ENCODE results near the gene DEDD2.

Gene DEDD2

GRCh38 chr19:42241279-42241678, 23.8 kb upstream of the DEDD2 start:
- peak overlapping the region; percentile 57 for H3K4me2 ChIP-seq
- H2AFZ ChIP-seq (ENCODE audit: low read depth) = no peak overlapping the region; the same call in 1 of the 2 replicates
- H3K9ac ChIP-seq = peak overlapping the region; percentile 72; the same call in 1 of the 2 replicates
- H4K20me1 ChIP-seq (ENCODE audit: insufficient read depth) = no peaks in the 10 kb centered on the region
- H3K79me2 ChIP-seq (ENCODE audit: insufficient read depth, low read depth) = peaks cover 24% of the 10 kb centered on the region
- H3K27me3 ChIP-seq (ENCODE audit: insufficient read depth, low read depth) = no peaks in the 10 kb centered on the region
- no peak overlapping the region for H3K27ac ChIP-seq
- TF ChIP-seq CTCF (conservative IDR thresholded peaks at IDR 0.05; ENCODE audit: low read depth, low read length) = no peak
- H3K4me1 ChIP-seq (ENCODE audit: low read depth, poor library complexity, severe bottlenecking) = peaks cover 30% of the 10 kb centered on the region
- H3K36me3 ChIP-seq (ENCODE audit: insufficient read depth) = no peaks in the 10 kb centered on the region
- no peak overlapping the region for H3K4me3 ChIP-seq (IDR thresholded peaks at IDR 0.05; ENCODE audit: insufficient read depth, low read depth, low read length)

GRCh38 chr19:42239544-42240220, 22.2 kb upstream of the DEDD2 start:
- no peak overlapping the region for H3K9ac ChIP-seq
- no peaks in the 10 kb centered on the region for H3K36me3 ChIP-seq (ENCODE audit: insufficient read depth)
- no peak overlapping the region for H3K4me3 ChIP-seq (IDR thresholded peaks at IDR 0.05; ENCODE audit: insufficient read depth, low read depth, low read length)
- no peak overlapping the region for H2AFZ ChIP-seq (ENCODE audit: low read depth)
- no peak for TF ChIP-seq CTCF (conservative IDR thresholded peaks at IDR 0.05; ENCODE audit: low read depth, low read length)
- no peak overlapping the region for H3K27ac ChIP-seq
- no peak overlapping the region for H3K4me2 ChIP-seq
- no peaks in the 10 kb centered on the region for H3K27me3 ChIP-seq (ENCODE audit: insufficient read depth, low read depth)
- H3K79me2 ChIP-seq (ENCODE audit: insufficient read depth, low read depth) = peaks cover 24% of the 10 kb centered on the region
- peaks cover 17% of the 10 kb centered on the region for H3K4me1 ChIP-seq (ENCODE audit: low read depth, poor library complexity, severe bottlenecking)
- H4K20me1 ChIP-seq (ENCODE audit: insufficient read depth) = no peaks in the 10 kb centered on the region

- H3K27me3 ChIP-seq (ENCODE audit: insufficient read depth, low read depth) = no peaks in the 10 kb centered on the region
- no peak overlapping the region for H2AFZ ChIP-seq (ENCODE audit: low read depth)
- peaks cover 6% of the 10 kb centered on the region for H3K4me1 ChIP-seq (ENCODE audit: low read depth, poor library complexity, severe bottlenecking)
- H4K20me1 ChIP-seq (ENCODE audit: insufficient read depth) = no peaks in the 10 kb centered on the region
- H3K4me3 ChIP-seq (IDR thresholded peaks at IDR 0.05; ENCODE audit: insufficient read depth, low read depth, low read length) = no peak overlapping the region
- no peak overlapping the region for H3K4me2 ChIP-seq
- H3K9ac ChIP-seq = no peak overlapping the region
- peaks cover 6% of the 10 kb centered on the region; the same call in 1 of the 2 replicates for H3K79me2 ChIP-seq (ENCODE audit: insufficient read depth, low read depth)
- no peak overlapping the region for H3K27ac ChIP-seq
- TF ChIP-seq CTCF (conservative IDR thresholded peaks at IDR 0.05; ENCODE audit: low read depth, low read length) = no peak
- H3K36me3 ChIP-seq (ENCODE audit: insufficient read depth) = peaks cover 6% of the 10 kb centered on the region; the same call in 1 of the 2 replicates
Measured at GRCh38 chr19:42235181-42235580, 17.7 kb upstream of the DEDD2 start.

- Histone ChIP-seq H4K20me1 (ENCODE audit: insufficient read depth) (no peaks in the 10 kb centered on the region), H3K4me1 (ENCODE audit: low read depth, poor library complexity, severe bottlenecking) (no peaks in the 10 kb centered on the region), H3K4me3 (IDR thresholded peaks at IDR 0.05; ENCODE audit: insufficient read depth, low read depth, low read length) (no peak overlapping the region), H3K27me3 (ENCODE audit: insufficient read depth, low read depth) (no peaks in the 10 kb centered on the region), H3K4me2 (no peak overlapping the region), H3K36me3 (ENCODE audit: insufficient read depth) (peaks cover 6% of the 10 kb centered on the region; the same call in 1 of the 2 replicates), H2AFZ (ENCODE audit: low read depth) (no peak overlapping the region), H3K9ac (no peak overlapping the region), H3K27ac (no peak overlapping the region), H3K79me2 (ENCODE audit: insufficient read depth, low read depth) (no peaks in the 10 kb centered on the region)
- TF ChIP-seq CTCF (conservative IDR thresholded peaks at IDR 0.05; ENCODE audit: low read depth, low read length) = no peak
Measured at GRCh38 chr19:42234364-42234763, 16.9 kb upstream of the DEDD2 start.
